DOHH2 (cell line): Measurements from ENCODE around the gene ATP2A1.

Experiments
- H3F3A ChIP-seq: fragments of 200-600 bp; sonication (generic), shearing (Covaris generic); 2 replicates; pipeline ENCODE4 v1.6.0; 2016; ENCODE audit warnings: antibody characterized with exemption, mild to moderate bottlenecking; ENCODE audit not compliant: control insufficient read depth, insufficient read depth
- H3K27ac ChIP-seq: fragments of 200-600 bp; sonication (generic); 2 replicates; pipeline ENCODE4 v1.5.1; 2014; ENCODE audit warnings: low read depth, mild to moderate bottlenecking, low read length, moderate library complexity
- H3K27me3 ChIP-seq: fragments of 200-600 bp; sonication (generic); 2 replicates; pipeline ENCODE4 v1.6.1; 2014; ENCODE audit warnings: mild to moderate bottlenecking, low read length, mixed read lengths; ENCODE audit not compliant: control insufficient read depth
- H3K36me3 ChIP-seq: fragments of 200-600 bp; sonication (generic); 2 replicates; pipeline ENCODE4 v1.6.1; 2014; ENCODE audit warnings: mild to moderate bottlenecking, low read length, moderate library complexity, mixed read lengths; ENCODE audit not compliant: control insufficient read depth
- H3K4me1 ChIP-seq: fragments of 200-600 bp; sonication (generic); 2 replicates; pipeline ENCODE4 v1.6.1; 2014; ENCODE audit warnings: mild to moderate bottlenecking, low read length, mixed read lengths; ENCODE audit not compliant: control insufficient read depth
- H3K4me2 ChIP-seq: fragments of 200-600 bp; sonication (generic); 2 replicates; pipeline ENCODE4 v1.6.0; 2014; ENCODE audit warnings: mild to moderate bottlenecking, low read length, moderate library complexity
- H3K4me3 ChIP-seq: fragments of 200-600 bp; sonication (generic); 2 replicates; pipeline ENCODE4 v1.5.1; 2014; ENCODE audit warnings: mild to moderate bottlenecking, low read length, mixed read lengths
- H3K79me2 ChIP-seq: fragments of 200-600 bp; sonication (generic); 2 replicates; pipeline ENCODE4 v1.6.1; 2014; ENCODE audit warnings: mild to moderate bottlenecking, low read length, mixed read lengths; ENCODE audit not compliant: control insufficient read depth
- H3K9me2 ChIP-seq: fragments of 200-600 bp; sonication (generic); replicated peaks from 2 replicates; pipeline ENCODE4 v1.6.1; 2014; ENCODE audit warnings: mild to moderate bottlenecking, low read length, mixed read lengths; ENCODE audit not compliant: control insufficient read depth
- H3K9me3 ChIP-seq: fragments of 200-600 bp; sonication (generic); 2 replicates; pipeline ENCODE4 v1.6.1; 2014; ENCODE audit warnings: antibody characterized with exemption, low read length, mixed read lengths; ENCODE audit not compliant: control insufficient read depth, insufficient read depth
- H4K20me1 ChIP-seq: fragments of 200-600 bp; sonication (generic); 2 replicates; pipeline ENCODE4 v1.6.0; 2014; ENCODE audit warnings: low read depth, mild to moderate bottlenecking, antibody characterized with exemption, low read length, moderate library complexity; ENCODE audit not compliant: control insufficient read depth, insufficient read depth
- EZH2phosphoT487 ChIP-seq: fragments of 200-600 bp; sonication (generic); IDR thresholded peaks from 2 replicates; pipeline ENCODE4 v1.6.1; 2017; ENCODE audit warnings: borderline replicate concordance, mild to moderate bottlenecking, antibody characterized with exemption, low read length, moderate library complexity, mixed read lengths
- TF ChIP-seq, protein P1 (sequence below): fragments of 200-600 bp; sonication (generic); IDR thresholded peaks from one replicate; pipeline ENCODE4 v1.5.1; 2014; ENCODE audit warnings: antibody characterized with exemption, mild to moderate bottlenecking, low read depth, low read length; ENCODE audit not compliant: poor library complexity, severe bottlenecking

Gene ATP2A1

GRCh38 chr16:28876973-28877654, 1.2 kb upstream of the ATP2A1 start:
- Histone ChIP-seq H3K4me3 (no peak overlapping the region), H3K27me3 (no peaks in the 10 kb centered on the region), H3K9me2 (no peaks in the 10 kb centered on the region), H3K79me2 (peaks cover 13% of the 10 kb centered on the region), H3F3A (no peaks in the 10 kb centered on the region; the same call in 1 of the 2 replicates), H4K20me1 (no peaks in the 10 kb centered on the region), H3K4me1 (peaks cover 20% of the 10 kb centered on the region), H3K9me3 (peaks cover 5% of the 10 kb centered on the region; the same call in 1 of the 2 replicates), H3K4me2 (no peak overlapping the region), H3K36me3 (peaks cover 19% of the 10 kb centered on the region), H3K27ac (no peak overlapping the region)
- TF ChIP-seq, protein P1, sequence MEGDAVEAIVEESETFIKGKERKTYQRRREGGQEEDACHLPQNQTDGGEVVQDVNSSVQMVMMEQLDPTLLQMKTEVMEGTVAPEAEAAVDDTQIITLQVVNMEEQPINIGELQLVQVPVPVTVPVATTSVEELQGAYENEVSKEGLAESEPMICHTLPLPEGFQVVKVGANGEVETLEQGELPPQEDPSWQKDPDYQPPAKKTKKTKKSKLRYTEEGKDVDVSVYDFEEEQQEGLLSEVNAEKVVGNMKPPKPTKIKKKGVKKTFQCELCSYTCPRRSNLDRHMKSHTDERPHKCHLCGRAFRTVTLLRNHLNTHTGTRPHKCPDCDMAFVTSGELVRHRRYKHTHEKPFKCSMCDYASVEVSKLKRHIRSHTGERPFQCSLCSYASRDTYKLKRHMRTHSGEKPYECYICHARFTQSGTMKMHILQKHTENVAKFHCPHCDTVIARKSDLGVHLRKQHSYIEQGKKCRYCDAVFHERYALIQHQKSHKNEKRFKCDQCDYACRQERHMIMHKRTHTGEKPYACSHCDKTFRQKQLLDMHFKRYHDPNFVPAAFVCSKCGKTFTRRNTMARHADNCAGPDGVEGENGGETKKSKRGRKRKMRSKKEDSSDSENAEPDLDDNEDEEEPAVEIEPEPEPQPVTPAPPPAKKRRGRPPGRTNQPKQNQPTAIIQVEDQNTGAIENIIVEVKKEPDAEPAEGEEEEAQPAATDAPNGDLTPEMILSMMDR, result no peak
- no peak for TF ChIP-seq EZH2phosphoT487

- Histone ChIP-seq H3K79me2 (peaks cover 13% of the 10 kb centered on the region), H3K4me3 (no peak overlapping the region), H3K27me3 (no peaks in the 10 kb centered on the region), H3K4me1 (peaks cover 20% of the 10 kb centered on the region), H3K4me2 (no peak overlapping the region), H4K20me1 (no peaks in the 10 kb centered on the region), H3F3A (no peaks in the 10 kb centered on the region; the same call in 1 of the 2 replicates), H3K36me3 (peaks cover 16% of the 10 kb centered on the region), H3K9me2 (no peaks in the 10 kb centered on the region), H3K9me3 (peaks cover 5% of the 10 kb centered on the region; the same call in 1 of the 2 replicates), H3K27ac (no peak overlapping the region)
- TF ChIP-seq EZH2phosphoT487, result no peak
- TF ChIP-seq, protein P1, result no peak
These were observed 660 bp upstream of the ATP2A1 start for GRCh38 chr16:28877655-28878000.

GRCh38 chr16:28879261-28879840, 1.1 kb downstream of the ATP2A1 start:
- Histone ChIP-seq H3K4me1 (peaks cover 24% of the 10 kb centered on the region), H3K9me3 (peaks cover 5% of the 10 kb centered on the region; the same call in 1 of the 2 replicates), H3K79me2 (peaks cover 13% of the 10 kb centered on the region), H4K20me1 (no peaks in the 10 kb centered on the region), H3K27me3 (no peaks in the 10 kb centered on the region), H3K4me2 (peak overlapping the region; percentile 96), H3F3A (no peaks in the 10 kb centered on the region; the same call in 1 of the 2 replicates), H3K9me2 (no peaks in the 10 kb centered on the region), H3K36me3 (peaks cover 3% of the 10 kb centered on the region), H3K4me3 (peak overlapping the region; percentile 91), H3K27ac (peak overlapping the region; percentile 36)
- TF ChIP-seq EZH2phosphoT487, result no peak
- TF ChIP-seq, protein P1, result no peak
